ENCODE measurements around the gene SLC11A2. TPM values are rescaled to one million over a fixed set of nuclear protein-coding genes. Genes with fewer than 3 reads are reported as not detected.

Gene SLC11A2
- total RNA-seq, 1 experiment from 2014 or later = 38.7 TPM

GRCh38 chr12:51021694-51022093 is 4.5 kb downstream of the SLC11A2 start (continued):
- TF ChIP-seq EGR1 (IDR thresholded peaks at IDR 0.05; ENCODE audit: low read depth) = no peak
- no peak for TF ChIP-seq POLR2A (IDR thresholded peaks at IDR 0.05; ENCODE audit: borderline replicate concordance, extremely low read depth, insufficient read depth, insufficient read length)

GRCh38 chr12:51020448-51021182 is 5.6 kb downstream of the SLC11A2 start:
- POLR2A ChIA-PET = no interaction called here
- Histone ChIP-seq H3K9me2 (ENCODE audit: insufficient read depth) (no peaks in the 10 kb centered on the region), H3K27ac (ENCODE audit: low read depth, low read length) (no peak overlapping the region), H3K4me3 (replicated peaks in 1 of 2; ENCODE audit: low read depth in 1 of 2, low read length in 2 of 2) (no peak overlapping the region), H4K20me1 (ENCODE audit: insufficient read depth) (no peaks in the 10 kb centered on the region), H3K36me3 (ENCODE audit: control insufficient read depth in 1 of 2, insufficient read depth in 2 of 2, low read length in 2 of 2) (no peaks in the 10 kb centered on the region), H3K9me3 (ENCODE audit: control insufficient read depth in 1 of 2, insufficient read depth in 1 of 2, low read depth in 1 of 2, low read length in 2 of 2) (no peaks in the 10 kb centered on the region), H3K4me2 (ENCODE audit: low read length) (no peak overlapping the region), H3K79me2 (ENCODE audit: insufficient read depth, low read length) (peaks cover 89% of the 10 kb centered on the region), H3K9ac (ENCODE audit: low read length) (no peak overlapping the region), H2AFZ (ENCODE audit: low read depth, low read length, poor library complexity, severe bottlenecking) (no peak overlapping the region), H3K27me3 (ENCODE audit: insufficient read depth, low read length) (no peaks in the 10 kb centered on the region), H3K4me1 (ENCODE audit: control insufficient read depth in 1 of 2, insufficient read depth in 2 of 2, low read length in 2 of 2) (peaks cover 9 to 18% of the 10 kb centered on the region in 2 experiments)
- RAD21 ChIA-PET (ENCODE audit: low non-redundant PET in 1 of 2, low total read pairs in 2 of 2, uncharacterized antibody in 2 of 2, unreplicated experiment in 2 of 2) = no interaction called here
- no peak for TF ChIP-seq EZH2 (IDR thresholded peaks at IDR 0.05)
- TF ChIP-seq SP1 (IDR thresholded peaks at IDR 0.05; ENCODE audit: low read depth) = no peak
- TF ChIP-seq CTCF (IDR thresholded peaks at IDR 0.05 in 2 of 3, conservative IDR thresholded peaks at IDR 0.05 in 1 of 3; ENCODE audit: borderline replicate concordance in 1 of 3, insufficient read depth in 1 of 3, low read depth in 2 of 3, low read length in 2 of 3) = no peak
- TF ChIP-seq YY1 (IDR thresholded peaks at IDR 0.05; ENCODE audit: extremely low read depth, insufficient replicate concordance, low read depth, low read length) = no peak
- no peak for TF ChIP-seq SIN3A (IDR thresholded peaks at IDR 0.05; ENCODE audit: low read depth)
- TF ChIP-seq ZFX (IDR thresholded peaks at IDR 0.05) = no peak
- no peak for TF ChIP-seq ELF1 (IDR thresholded peaks at IDR 0.05; ENCODE audit: borderline replicate concordance, low read depth)
- no peak for TF ChIP-seq CEBPB (IDR thresholded peaks at IDR 0.05; ENCODE audit: low read depth)
- no TSS peak for BruUV-seq (replicated peaks)
- intact Hi-C loops (cut with micrococcal nuclease) = no loop called here
- CTCF ChIA-PET = no interaction called here
- DNase-seq (ENCODE audit: low read depth, low spot score) (no peak), ATAC-seq (no peak)
